Measurements from ENCODE around the gene MEGF6. TPM values are rescaled to one million over a fixed set of nuclear protein-coding genes. Genes with fewer than 3 reads are reported as not detected.
A peak's percentile ranks its signal among the peaks of the same experiment; 100 is the strongest.

MEGF6 gene
- total RNA-seq, 8 experiments from 2014 or later = 0.40 to 14.0 (median 2.0) TPM

DNA sequence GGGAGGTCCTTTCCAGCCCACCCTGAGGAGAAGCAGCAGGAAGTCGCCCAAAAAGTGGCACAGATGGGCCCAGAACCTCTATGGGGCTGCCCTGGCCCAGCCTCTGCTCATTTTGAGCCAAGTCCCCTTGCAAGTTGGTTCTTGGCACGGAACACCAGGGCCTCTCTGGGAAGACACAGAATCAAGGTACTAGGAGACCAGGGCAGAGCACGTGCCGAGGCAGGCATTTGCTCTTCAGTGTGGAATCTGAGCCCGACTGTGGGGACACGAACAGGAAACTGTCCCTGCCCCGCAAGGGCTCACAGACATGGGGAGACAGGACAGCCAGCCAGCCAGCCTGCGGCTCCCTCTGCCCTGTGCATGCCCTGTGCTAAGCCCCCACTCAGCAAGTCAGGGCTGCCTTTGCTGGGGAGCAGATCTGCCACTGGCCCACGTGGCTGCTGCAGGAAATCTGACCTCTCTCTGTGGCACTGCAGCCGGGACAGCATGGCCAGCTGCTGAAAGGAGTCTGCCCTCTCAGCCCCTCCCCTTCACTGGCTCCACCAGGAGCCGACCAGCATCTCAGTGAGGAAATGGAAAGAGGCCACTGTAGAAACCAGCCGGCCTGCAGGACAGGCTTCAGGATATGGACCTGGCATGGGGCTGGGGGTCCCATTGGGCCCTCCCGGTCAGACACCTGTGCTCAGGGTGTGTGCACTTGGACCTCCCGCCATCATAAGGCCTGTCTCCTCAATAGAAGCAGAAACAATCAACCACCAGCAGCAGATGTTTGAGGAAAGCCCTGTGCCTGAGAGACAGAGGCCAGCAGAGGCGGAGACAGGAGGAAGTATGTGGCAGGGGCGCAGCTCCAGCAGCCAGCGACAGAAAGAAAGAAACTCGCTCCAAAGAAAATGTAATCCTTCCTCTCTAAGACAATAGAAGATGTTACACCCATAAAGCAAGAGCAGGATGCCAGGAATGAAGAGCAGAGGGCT is 153.1 kb downstream of the MEGF6 start:
- no peak overlapping the region for H3K4me3 ChIP-seq
- WGBS, 10 experiments = 0 to 87% (median 53%) methylated on average over 1 to 12 of the region's 18 CpGs; no CpG with 5 or more reads in 1 of the 10 experiments
- peak in 5 of 8 experiments; percentile 5 to 34 (median 13) for ATAC-seq (replicated peaks in 6 of 8)
- in situ Hi-C loops (cut with MboI; ENCODE audit: low pct_unique_long_range_greater_than_20kb in 2 of 9, low sequenced_read_pairs in 9 of 9, unreplicated experiment in 9 of 9) = loop anchor here in 1 of 9 experiments (10.0 kb wide), 1 partner anchor 167 kb away; the partner anchor contains the start of gene TPRG1L
- peaks cover 22 to 42% of the 10 kb centered on the region in 2 donors for H3K4me1 ChIP-seq (replicated peaks in 1 of 2)
- H3K27ac ChIP-seq = peak overlapping the region in 1 of 2 donors; percentile 13

DNA sequence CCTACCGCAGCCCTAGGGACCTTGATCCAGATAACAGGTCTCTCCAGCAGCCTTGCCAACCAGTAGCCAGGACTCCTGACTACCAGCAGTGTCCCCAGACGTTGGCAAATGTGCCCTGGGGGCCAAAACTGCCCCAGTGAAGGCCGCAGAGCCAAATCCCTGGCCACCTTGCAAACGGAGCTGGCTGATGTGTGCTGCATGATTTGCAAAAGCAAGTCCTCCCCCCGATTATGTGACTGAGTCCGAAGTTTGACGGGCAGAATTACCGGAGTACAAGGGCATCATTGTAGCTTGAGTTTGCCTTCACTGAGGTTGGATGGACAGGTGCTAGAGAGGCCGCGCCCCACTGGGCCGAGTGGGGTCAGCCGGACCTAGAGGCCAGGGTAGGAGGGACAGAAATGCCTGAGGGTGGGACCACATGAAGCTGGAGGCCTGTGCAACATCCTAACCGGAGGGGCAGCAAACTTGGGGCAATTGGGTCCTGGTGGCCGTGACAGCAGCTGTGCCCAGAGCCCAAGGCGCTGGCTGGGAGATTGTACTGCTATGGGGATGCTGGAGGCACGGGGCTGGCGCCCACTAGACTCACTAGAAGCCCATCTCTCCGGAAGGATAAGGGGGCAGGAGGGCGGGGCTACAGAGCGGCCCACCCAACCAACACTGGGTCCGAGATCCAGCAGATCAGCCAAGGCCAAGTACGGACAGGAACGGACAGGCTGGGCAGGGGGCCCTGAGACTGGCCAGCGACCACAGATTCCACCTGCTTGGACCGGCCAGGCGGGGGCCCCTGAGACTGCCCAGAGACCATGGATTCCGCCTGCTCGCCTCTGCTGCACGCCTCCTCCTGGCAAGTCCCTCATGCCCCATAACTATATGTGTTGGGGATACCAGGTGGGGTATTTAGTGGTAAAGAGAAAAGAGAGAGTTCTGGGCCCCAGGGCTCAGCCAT is 154.1 kb downstream of the MEGF6 start:
- H3K4me1 ChIP-seq (replicated peaks in 1 of 2) = peaks cover 22 to 42% of the 10 kb centered on the region in 2 donors
- H3K27ac ChIP-seq = no peak overlapping the region
- in situ Hi-C loops (cut with MboI; ENCODE audit: low pct_unique_long_range_greater_than_20kb in 2 of 9, low sequenced_read_pairs in 9 of 9, unreplicated experiment in 9 of 9) = loop anchor here in 1 of 9 experiments (10.0 kb wide), 1 partner anchor 168 kb away; the partner anchor contains the start of gene TPRG1L
- ATAC-seq (replicated peaks in 6 of 8) = no peak
- H3K4me3 ChIP-seq = no peak overlapping the region
- 0 to 100% (median 87%) methylated on average over 1 to 14 of the region's 29 CpGs; no CpG with 5 or more reads in 3 of the 10 experiments for WGBS, 10 experiments

DNA sequence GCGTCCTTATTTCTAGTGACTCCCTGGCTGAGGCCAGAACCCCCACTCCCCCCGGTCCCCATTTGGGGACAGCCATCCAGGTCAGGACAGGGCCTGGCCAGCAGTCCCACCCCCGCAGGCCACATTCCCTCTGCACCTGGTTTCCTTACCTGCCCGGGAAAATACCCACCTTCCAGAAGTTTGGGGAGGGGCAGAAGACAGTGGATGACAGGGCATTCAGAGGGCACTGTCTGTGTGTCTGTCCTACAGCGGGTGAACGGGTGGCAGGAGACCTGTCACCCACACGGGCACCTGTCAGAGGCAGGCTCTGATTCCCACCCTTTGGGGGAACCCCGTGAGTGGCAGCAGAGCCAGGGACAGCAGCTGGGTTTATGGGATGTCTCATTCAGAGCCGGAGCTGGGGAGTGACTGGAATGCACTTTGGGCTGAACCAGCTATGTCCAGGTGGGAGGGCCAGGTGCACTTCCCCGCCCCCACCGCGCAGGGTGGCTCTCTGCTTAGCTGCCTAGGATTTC is 154.8 kb downstream of the MEGF6 start:
- H3K4me3 ChIP-seq = no peak overlapping the region
- in situ Hi-C loops (cut with MboI; ENCODE audit: low pct_unique_long_range_greater_than_20kb in 2 of 9, low sequenced_read_pairs in 9 of 9, unreplicated experiment in 9 of 9) = loop anchor here in 1 of 9 experiments (10.0 kb wide), 1 partner anchor 168 kb away; the partner anchor contains the start of gene TPRG1L
- peaks cover 22 to 42% of the 10 kb centered on the region in 2 donors for H3K4me1 ChIP-seq (replicated peaks in 1 of 2)
- ATAC-seq (replicated peaks in 6 of 8) = no peak
- 71 to 90% (median 72%) methylated on average over 4 to 7 of the region's 12 CpGs; no CpG with 5 or more reads in 7 of the 10 experiments for WGBS, 10 experiments
- no peak overlapping the region for H3K27ac ChIP-seq

DNA sequence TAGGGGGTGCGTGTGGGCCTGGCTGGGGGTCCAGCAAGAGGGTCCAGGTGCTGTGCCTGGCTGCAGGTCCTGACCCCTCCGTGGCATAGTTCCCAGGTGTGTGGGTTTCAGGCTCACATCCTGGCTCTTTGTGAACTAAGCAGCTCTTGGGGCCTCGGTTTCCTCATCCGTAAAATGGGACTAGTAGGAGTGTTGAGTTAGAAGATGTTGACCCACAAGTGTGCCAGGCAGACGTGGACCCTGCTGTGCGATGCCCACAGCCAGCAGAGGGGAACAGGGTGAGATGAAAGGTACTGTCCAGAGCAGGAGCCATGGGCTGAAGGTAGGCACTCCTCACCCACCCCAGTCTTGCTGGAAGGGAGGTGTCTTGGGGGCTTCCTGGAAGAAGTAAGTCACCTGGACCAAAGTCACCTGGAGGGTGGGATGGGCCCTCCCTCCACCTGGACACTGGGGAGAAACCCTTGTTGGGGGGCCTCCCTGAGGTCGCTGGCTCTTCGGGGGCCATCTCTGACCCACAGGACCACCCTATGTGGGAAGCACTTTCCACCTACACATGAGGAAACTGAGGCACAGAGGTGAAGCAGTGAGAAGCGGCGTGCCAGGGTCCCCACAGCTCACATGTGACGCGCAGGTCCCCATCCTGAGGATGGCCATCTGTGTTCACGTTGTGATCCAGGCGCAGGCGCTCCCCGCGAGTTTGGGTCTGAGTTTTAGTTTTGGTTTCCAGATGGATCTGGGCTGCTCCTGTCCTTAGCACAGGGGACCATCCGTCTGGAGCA is 155.4 kb downstream of the MEGF6 start:
- no peak overlapping the region for H3K27ac ChIP-seq
- ATAC-seq (replicated peaks in 6 of 8) = no peak
- H3K4me3 ChIP-seq = peak overlapping the region in 1 of 5 donors; percentile 69
- peaks cover 22 to 41% of the 10 kb centered on the region in 2 donors for H3K4me1 ChIP-seq (replicated peaks in 1 of 2)
- WGBS, 10 experiments = 73 to 99% (median 90%) methylated on average over 5 to 11 of the region's 18 CpGs; no CpG with 5 or more reads in 5 of the 10 experiments
- in situ Hi-C loops (cut with MboI; ENCODE audit: low pct_unique_long_range_greater_than_20kb in 2 of 9, low sequenced_read_pairs in 9 of 9, unreplicated experiment in 9 of 9) = loop anchor here in 1 of 9 experiments (10.0 kb wide), 1 partner anchor 169 kb away; the partner anchor contains the start of gene TPRG1L

- in situ Hi-C loops (cut with MboI; ENCODE audit: low pct_unique_long_range_greater_than_20kb in 2 of 9, low sequenced_read_pairs in 9 of 9, unreplicated experiment in 9 of 9) = loop anchor here in 1 of 9 experiments (10.0 kb wide), 1 partner anchor 170 kb away; the partner anchor contains the start of gene TPRG1L
- H3K4me3 ChIP-seq = peak overlapping the region; percentile 34 to 69 (median 47)
- peaks cover 17 to 35% of the 10 kb centered on the region in 2 donors for H3K4me1 ChIP-seq (replicated peaks in 1 of 2)
- peak in 6 of 8 experiments; percentile 3 to 31 (median 18) for ATAC-seq (replicated peaks in 6 of 8)
- 100% methylated on average over 1 of the region's 46 CpGs; no CpG with 5 or more reads in 9 of the 10 experiments for WGBS, 10 experiments
- peak overlapping the region in 1 of 2 donors; percentile 34 for H3K27ac ChIP-seq
Observed at GRCh38 chr1:3454811-3455618, 156.3 kb downstream of the MEGF6 start.

GRCh38 chr1:3453891-3454810 is 157.2 kb downstream of the MEGF6 start, which contains the start of gene ARHGEF16:
ARHGEF16 (plus strand) TSS chr1:3454665; CDS start chr1:3463085, 8,420 bp downstream.
- 38 to 66% (median 49%) methylated on average over 6 to 10 of the region's 84 CpGs; no CpG with 5 or more reads in 7 of the 10 experiments for WGBS, 10 experiments
- peak within 1 kb of the TSS; percentile 34 to 69 (median 47) for H3K4me3 ChIP-seq
- ATAC-seq (replicated peaks in 6 of 8) = peak; percentile 74 to 85 (median 77)
- peaks cover 11 to 26% of the 10 kb centered on the region in 2 donors for H3K4me1 ChIP-seq (replicated peaks in 1 of 2)
- in situ Hi-C loops (cut with MboI; ENCODE audit: low pct_unique_long_range_greater_than_20kb in 2 of 9, low sequenced_read_pairs in 9 of 9, unreplicated experiment in 9 of 9) = loop anchor here in 1 of 9 experiments (10.0 kb wide), 1 partner anchor 171 kb away; the partner anchor contains the start of gene TPRG1L
- peak within 1 kb of the TSS in 1 of 2 donors; percentile 34 for H3K27ac ChIP-seq

DNA sequence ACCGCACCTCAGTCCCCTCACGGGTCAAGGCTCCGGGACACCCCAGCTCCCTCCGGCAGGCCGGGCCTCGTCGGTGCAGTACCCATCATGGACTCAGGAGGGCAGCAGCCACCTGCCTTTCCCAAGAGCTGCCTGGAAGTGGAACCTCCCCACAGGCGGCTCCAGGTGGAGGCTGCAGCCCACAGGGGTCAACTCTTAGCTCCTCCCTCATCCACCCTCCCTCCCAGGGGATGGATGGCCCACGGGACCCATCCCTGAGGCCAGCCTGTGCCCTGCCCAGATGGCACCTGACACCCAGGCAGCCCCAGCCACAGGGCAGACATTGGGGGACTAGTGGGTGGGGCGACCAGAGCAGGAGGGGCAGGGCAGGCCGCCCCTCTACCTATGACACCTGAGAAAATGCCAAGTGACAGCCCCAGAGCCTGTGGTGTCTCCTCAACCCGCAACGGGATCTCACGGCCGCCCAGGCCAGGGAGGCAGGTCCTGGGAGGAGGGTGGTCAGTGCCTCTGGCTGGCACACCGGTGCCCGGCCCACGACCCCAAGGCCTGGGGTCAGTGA is 158.0 kb downstream of the MEGF6 start:
- in situ Hi-C loops (cut with MboI; ENCODE audit: low pct_unique_long_range_greater_than_20kb in 2 of 9, low sequenced_read_pairs in 9 of 9, unreplicated experiment in 9 of 9) = loop anchor here in 1 of 9 experiments (10.0 kb wide), 1 partner anchor 172 kb away; the partner anchor contains the start of gene TPRG1L
- Histone ChIP-seq H3K27ac (no peak overlapping the region), H3K4me3 (no peak overlapping the region), H3K4me1 (replicated peaks in 1 of 2) (peaks cover 8 to 20% of the 10 kb centered on the region in 2 donors)
- 33 to 40% methylated on average over 4 to 12 of the region's 18 CpGs; no CpG with 5 or more reads in 8 of the 10 experiments for WGBS, 10 experiments
- ATAC-seq (replicated peaks in 6 of 8) = peak; percentile 53 to 78 (median 65)

- Histone ChIP-seq H3K4me3 (no peak overlapping the region), H3K27ac (no peak overlapping the region), H3K4me1 (replicated peaks in 1 of 2) (peaks cover 4 to 16% of the 10 kb centered on the region in 2 donors)
- no peak for ATAC-seq (replicated peaks in 6 of 8)
- 33% methylated on average over 5 of the region's 5 CpGs; no CpG with 5 or more reads in 9 of the 10 experiments for WGBS, 10 experiments
- in situ Hi-C loops (cut with MboI; ENCODE audit: low pct_unique_long_range_greater_than_20kb in 2 of 9, low sequenced_read_pairs in 9 of 9, unreplicated experiment in 9 of 9) = loop anchor here in 1 of 9 experiments (10.0 kb wide), 1 partner anchor 172 kb away; the partner anchor contains the start of gene TPRG1L
Observed at GRCh38 chr1:3452866-3453175, 158.5 kb downstream of the MEGF6 start.

- Histone ChIP-seq H3K4me3 (no peak overlapping the region), H3K27ac (no peak overlapping the region), H3K4me1 (replicated peaks in 1 of 2) (peaks cover 4 to 13% of the 10 kb centered on the region in 2 donors)
- ATAC-seq (replicated peaks in 6 of 8) = no peak
- 55 to 97% (median 60%) methylated on average over 4 to 6 of the region's 23 CpGs; no CpG with 5 or more reads in 7 of the 10 experiments for WGBS, 10 experiments
- in situ Hi-C loops (cut with MboI; ENCODE audit: low pct_unique_long_range_greater_than_20kb in 2 of 9, low sequenced_read_pairs in 9 of 9, unreplicated experiment in 9 of 9) = loop anchor here in 1 of 9 experiments (10.0 kb wide), 1 partner anchor 173 kb away; the partner anchor contains the start of gene TPRG1L
Observed at GRCh38 chr1:3451994-3452865, 159.1 kb downstream of the MEGF6 start.

Data from motor neuron (in vitro differentiated cells).